HG02870 (cell line): ENCODE data around the gene FOXN3.
A peak's percentile ranks its signal among the peaks of the same experiment; 100 is the strongest.
"Not testable (repeated sequence)": the region's sequence is repeated elsewhere in the genome, so short reads cannot be mapped to it uniquely, and the experiment has no call there.

Source experiments
- ATAC-seq: cut with Tn5 transposase; IDR thresholded peaks from one replicate; pipeline ENCODE4 v1.9.1; 2021; ENCODE audit warnings: mild to moderate bottlenecking, moderate library complexity; ENCODE audit not compliant: unreplicated experiment

Gene FOXN3

DNA sequence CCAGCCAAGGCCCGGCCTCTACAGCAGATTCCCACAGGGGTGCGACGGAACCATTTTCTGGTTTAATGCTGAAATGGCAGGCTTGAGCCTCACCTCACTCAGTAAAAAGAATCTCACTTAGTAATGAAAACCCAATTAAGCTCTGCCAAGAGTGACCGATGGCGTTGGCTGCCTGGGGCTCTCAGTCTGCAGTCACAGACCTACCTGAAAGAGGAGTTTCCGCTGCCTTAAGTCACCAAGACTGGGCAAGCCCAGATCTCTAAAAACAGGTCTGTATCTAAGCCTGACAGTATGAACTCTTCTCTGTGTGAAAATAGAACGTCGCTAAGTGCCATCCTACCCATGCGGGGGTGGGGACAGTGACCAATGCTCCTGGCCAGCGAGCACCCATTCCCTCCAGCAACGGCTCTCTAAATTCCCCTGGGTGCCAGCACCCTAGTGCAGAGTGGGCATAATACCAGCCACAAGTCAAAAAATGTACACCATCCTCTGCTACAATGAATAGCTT lies 107.3 kb downstream of the FOXN3 start:
- ATAC-seq, result no peak

- ATAC-seq, result peak; percentile 49
Measured at GRCh38 chr14:89308232-89308959, 108.6 kb downstream of the FOXN3 start.

GRCh38 chr14:89307409-89307808 lies 109.6 kb downstream of the FOXN3 start:
- no peak for ATAC-seq

DNA sequence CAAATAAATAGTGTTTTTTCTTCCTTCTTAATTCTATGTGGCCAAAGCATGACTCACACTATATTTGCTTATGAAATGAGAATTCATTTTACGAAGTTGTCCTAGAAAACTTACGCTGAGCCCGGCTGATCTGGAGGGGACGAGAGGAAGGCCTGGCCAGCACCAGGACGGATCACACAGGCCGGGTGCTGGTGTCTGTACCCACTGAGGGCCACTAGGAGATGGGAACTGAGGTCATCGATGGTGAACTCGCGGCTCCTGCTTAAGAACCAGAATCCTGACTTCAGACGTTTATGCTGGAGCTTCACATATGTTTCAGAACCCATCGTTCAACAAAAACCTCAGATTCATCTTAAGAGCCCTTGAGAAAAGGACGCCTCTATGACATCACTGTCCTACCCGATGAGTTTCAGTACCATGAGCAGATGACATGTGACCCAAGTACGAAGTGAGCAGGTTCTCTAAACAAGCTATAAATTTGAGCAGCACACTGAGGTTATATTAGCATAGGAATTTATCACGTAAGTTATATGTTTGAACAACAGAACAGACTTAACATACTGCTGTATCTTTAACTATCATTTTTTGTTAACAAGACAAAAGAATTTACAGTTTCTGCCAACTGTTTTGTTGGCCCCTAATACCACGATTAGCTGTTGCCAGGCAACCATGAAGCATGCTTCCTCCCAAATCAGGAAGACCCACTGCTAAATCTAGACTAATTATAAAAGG lies 111.9 kb downstream of the FOXN3 start:
- peak; percentile 34 for ATAC-seq

DNA sequence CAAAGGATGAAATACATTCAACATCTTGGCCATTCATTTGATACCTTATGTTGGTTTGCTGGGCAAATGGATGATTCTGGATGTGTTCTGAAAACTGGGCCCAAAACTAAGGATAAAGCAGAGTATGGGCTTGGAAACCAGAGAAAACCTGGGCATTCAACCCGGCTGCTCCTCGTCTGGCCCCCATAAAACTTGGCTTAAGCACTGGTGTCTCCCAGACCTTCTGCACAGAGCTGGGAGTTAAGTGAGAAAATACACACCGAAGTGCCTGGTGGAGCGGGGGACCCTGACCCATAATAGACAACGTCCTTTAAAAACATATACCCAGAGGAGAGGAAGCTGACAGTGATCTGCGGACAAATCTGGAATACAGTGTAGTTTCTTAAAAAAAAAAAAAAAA lies 112.5 kb downstream of the FOXN3 start:
- ATAC-seq, result no peak

DNA sequence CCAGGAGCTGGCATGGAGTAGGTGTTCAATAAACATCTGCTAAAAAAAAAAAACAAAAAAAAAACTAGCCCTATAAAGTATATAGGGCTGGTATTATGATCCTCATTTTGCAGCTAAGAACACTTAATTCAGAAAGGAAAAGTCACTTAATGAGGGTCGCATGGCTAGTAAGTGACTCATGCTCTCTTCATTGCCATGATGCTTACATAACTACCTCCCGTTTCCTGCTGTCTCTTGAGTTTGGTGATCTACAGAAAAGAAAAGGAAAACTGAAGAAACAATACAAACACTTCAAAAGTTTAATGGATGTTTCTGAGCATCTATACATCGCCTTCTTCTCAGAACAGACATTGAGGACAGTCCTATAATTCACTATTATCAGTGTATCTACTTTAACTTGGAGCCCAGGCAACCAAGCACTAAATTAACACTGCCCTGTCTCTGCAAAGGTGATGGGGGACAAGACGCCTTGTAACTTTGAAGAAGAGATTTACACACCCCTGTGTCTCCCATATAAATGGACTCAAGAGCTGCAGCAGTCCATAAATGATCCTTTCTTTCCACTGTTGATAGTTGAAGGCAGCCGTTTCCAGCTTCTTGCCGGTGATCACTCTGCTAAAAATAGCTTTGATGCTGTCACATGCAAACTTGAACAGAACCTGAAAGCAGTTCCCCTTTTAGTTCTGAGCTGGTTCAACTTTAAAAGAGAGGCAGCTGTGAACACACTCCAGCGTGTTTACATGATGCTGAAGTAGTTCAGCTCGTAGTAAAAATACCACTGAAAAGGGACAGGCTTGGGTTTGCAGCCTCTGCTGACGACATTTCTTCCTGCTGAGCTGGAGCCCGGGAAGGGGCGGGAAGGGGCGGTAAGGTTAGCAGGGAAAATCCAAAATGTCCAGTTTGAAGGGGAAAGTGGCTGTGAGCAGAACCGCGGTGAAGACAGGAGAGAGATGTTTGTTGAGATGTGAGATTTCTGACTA lies 113.3 kb downstream of the FOXN3 start:
- ATAC-seq, result peak; percentile 58

- no peak for ATAC-seq
Measured at GRCh38 chr14:89302396-89302950, 114.6 kb downstream of the FOXN3 start.

DNA sequence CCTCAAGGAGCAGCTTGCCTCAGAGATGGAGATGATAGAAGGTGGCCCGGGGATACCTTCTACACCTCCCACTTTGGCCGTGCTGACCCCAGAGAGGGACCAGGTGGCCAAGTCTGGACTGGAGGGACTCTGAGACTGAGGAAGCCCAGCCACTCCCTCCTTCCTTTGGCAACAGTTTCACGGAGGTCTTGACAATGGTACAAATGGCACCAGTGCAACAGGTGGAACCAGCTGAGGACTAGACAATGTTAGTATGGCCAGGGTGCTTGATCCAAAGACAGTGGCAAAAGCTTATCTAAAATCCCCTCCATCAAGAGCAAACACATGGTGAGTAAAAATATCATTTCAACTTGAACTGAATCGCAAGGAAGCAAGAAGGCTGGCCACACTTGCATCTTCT lies 117.4 kb downstream of the FOXN3 start:
- ATAC-seq, result no peak

GRCh38 chr14:89298056-89298834 lies 118.8 kb downstream of the FOXN3 start:
- no peak for ATAC-seq

DNA sequence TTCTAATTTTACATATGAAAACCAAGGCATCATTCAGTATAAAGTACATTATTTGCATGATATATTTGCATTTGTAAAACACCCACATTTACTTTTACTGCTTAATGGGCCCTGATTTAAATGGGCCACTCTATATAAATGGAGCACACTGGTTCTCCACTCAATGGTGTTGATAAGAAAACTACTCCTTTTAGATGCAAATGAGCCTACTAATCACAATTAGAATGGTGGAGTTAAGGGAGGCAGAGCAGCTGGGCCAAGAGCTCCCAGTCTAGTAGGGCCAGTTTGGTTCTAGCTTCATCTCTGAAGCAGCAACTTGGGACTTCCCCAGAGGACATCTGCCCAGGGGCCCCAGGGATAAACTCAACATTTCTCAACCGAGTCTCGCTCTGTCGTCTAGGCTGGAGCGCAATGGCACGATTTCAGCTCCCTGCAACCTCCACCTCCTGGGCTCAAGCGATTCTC lies 120.7 kb downstream of the FOXN3 start:
- peak; percentile 60 for ATAC-seq

DNA sequence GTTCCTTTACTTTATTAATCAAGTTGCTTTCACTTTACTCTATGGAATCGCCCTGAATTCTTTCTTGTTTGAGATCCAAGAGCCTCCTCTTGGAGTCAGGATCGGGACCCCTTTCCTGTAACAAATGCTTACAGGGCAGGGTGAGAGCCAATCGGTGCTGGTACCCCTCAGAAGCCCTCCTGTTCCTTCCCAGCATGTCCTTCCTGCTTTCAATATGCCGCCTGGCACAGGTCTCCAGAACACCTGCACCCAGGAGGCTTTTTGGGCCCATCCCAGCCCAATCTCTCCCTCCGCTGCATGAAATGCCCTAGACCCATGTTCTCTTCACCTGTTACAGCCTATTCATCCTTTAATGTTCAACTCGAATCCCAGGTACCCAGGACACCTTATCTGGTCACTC lies 122.2 kb downstream of the FOXN3 start:
- ATAC-seq, result no peak

- not testable (repeated sequence) for ATAC-seq
Measured at GRCh38 chr14:89294469-89294868, 122.6 kb downstream of the FOXN3 start.

GRCh38 chr14:89294060-89294459 lies 123.0 kb downstream of the FOXN3 start:
- no peak for ATAC-seq

- no peak for ATAC-seq
Measured at GRCh38 chr14:89293314-89293916, 123.6 kb downstream of the FOXN3 start.

GRCh38 chr14:89292579-89293313 lies 124.3 kb downstream of the FOXN3 start:
- no peak for ATAC-seq

DNA sequence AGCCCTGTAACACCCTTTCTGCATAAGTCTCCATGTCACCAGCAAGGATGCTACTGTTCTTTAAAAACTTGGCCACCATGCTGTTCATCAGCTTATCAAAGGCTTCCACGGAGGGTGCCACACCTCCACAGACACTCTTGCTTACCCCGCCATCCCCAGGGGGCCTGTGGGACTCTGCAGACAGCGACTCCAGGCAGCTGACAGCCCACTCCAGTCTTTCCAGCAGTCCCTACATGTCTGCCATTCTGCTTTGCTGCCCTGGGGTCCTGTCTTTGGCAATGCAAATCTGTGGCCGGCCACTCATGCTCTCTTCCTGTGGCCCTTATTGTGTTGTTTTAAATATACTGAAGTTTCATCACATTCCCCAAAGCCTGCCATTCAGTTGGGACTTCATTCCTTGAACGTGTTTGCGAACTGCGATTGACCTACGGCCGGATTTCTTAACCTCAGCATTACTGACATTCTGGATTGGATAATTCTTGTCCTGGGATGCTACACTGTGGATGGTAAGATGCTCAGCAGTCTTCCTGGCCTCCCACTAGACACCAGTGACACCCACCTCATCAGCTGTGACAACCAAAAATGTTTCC lies 125.6 kb downstream of the FOXN3 start:
- no peak for ATAC-seq

GRCh38 chr14:89290813-89291212 lies 126.2 kb downstream of the FOXN3 start:
- no peak for ATAC-seq

- ATAC-seq, result no peak
Measured at GRCh38 chr14:89289477-89289876, 127.6 kb downstream of the FOXN3 start.
